Pancreas (tissue), 10 donors: ENCODE data around the gene NAT8L. TPM values are rescaled to one million over a fixed set of nuclear protein-coding genes. Genes with fewer than 3 reads are reported as not detected.

Experiments used
- ATAC-seq, 4 donors: fragments of 200-7000 bp; cut with Tn5 transposase; one replicate each; pipeline versions ENCODE4 v1.8.0 to v1.9.1; 2020; ENCODE audit warnings: mild to moderate bottlenecking in 4 of 4, moderate library complexity in 4 of 4
- DNase-seq, 6 donors: peaks; one replicate each; pipeline ENCODE4 v3.0.0-alpha.2; 2020
- FAIRE-seq: peaks from 2 replicates; lab custom pipeline; 2012; peaks lifted over from hg19 to GRCh38; lab: Jason Lieb, UNC
- H3K27ac ChIP-seq, 4 donors: fragments of 200-600 bp; sonication (generic); 1 replicate in 3 of 4; 2 replicates in 1 of 4; pipeline versions ENCODE4 v1.5.0 to v1.8.0; 2020
- H3K27me3 ChIP-seq, 4 donors: fragments of 200-600 bp; one replicate each; pipeline ENCODE4 v1.8.0; 2021
- H3K36me3 ChIP-seq, 3 donors: fragments of 200-600 bp; sonication (generic) in 1 of 3; one replicate each; pipeline versions ENCODE4 v1.5.0 to v1.8.0; 2020 to 2021
- H3K4me1 ChIP-seq, 3 donors: fragments of 200-600 bp; one replicate each; pipeline ENCODE4 v1.8.0; 2021
- H3K4me3 ChIP-seq, 4 donors: fragments of 200-600 bp; sonication (generic) in 2 of 4; one replicate each; pipeline versions ENCODE4 v1.5.0 to v1.8.0; 2020 to 2021
- H3K9me3 ChIP-seq, 4 donors: fragments of 200-600 bp; one replicate each; pipeline ENCODE4 v1.8.0; 2021
- WGBS, 2 donors: extraction: QIAGEN DNeasy Blood & Tissue Kit; methylation state at CpG; one replicate each; pipeline ENCODE4 v1.1.7; 2013; 5-methylcytosine and 5-hydroxymethylcytosine counted together
- intact Hi-C, 3 donors: fragments of 100-400 bp; cut with DNase I; formaldehyde crosslinking; loops; one replicate each; pipeline versions ENCODE4 v1.11.1 to v1.14.2; 2022
- polyA plus RNA-seq, 2 donors: library from polyadenylated mRNA; stranded (reverse); fragments of 200-250 nt; gene quantifications; one replicate each; pipeline ENCODE4 v1.2.3, GENCODE V29; 2013
- total RNA-seq, 6 donors: library from RNA; stranded (reverse); fragmentation: NEBNext Ultra II Directional in 4 of 6; extraction: Animal tissue kit (Norgen Biotek cat#: 25700) in 4 of 6; gene quantifications; one replicate each; pipeline versions ENCODE4 v1.2.1 to v1.2.4, GENCODE V29; 2021 to 2023
- TF ChIP-seq, protein P1 (sequence below), 4 donors: fragments of 200-600 bp; sonication (generic) in 3 of 4; IDR thresholded peaks; one replicate each; pipeline versions ENCODE4 v1.5.0 to v1.8.0; 2021; ENCODE audit warnings: antibody characterized with exemption in 4 of 4
- donor health status: healthy with polysubstance abuse.
- donor health status: DM: no; HTN: no; CAD: no; lungs with moderate emphysema.
- donor health status: DM: no; HTN: no; CAD: no.
- donor health status: control.
- donor health status: control.
- donor health status: Bipolar disorder and iron deficiency.
- donor health status: DM: yes; HTN: yes; CAD: no.
- donor health status: DM: no; HTN: no; CAD: no.
- donor health status: DM: no; HTN: no; CAD: no.
- donor health status: DM: yes; HTN: yes; CAD: no.

The NAT8L gene
- total and polyA plus RNA-seq, 8 donors = 3.0 to 7.2 (median 4.8) TPM

- DNase-seq (no peak), ATAC-seq (no peak), FAIRE-seq (no peak)
- intact Hi-C loops = no loop called here
- WGBS, 2 donors = 85 to 93% methylated on average over 4 of the region's 4 CpGs
- H3K36me3 ChIP-seq = no peaks in the 10 kb centered on the region
- no peak overlapping the region for H3K4me3 ChIP-seq
- H3K9me3 ChIP-seq = no peaks in the 10 kb centered on the region
- H3K27me3 ChIP-seq = no peaks in the 10 kb centered on the region
- TF ChIP-seq, protein P1, sequence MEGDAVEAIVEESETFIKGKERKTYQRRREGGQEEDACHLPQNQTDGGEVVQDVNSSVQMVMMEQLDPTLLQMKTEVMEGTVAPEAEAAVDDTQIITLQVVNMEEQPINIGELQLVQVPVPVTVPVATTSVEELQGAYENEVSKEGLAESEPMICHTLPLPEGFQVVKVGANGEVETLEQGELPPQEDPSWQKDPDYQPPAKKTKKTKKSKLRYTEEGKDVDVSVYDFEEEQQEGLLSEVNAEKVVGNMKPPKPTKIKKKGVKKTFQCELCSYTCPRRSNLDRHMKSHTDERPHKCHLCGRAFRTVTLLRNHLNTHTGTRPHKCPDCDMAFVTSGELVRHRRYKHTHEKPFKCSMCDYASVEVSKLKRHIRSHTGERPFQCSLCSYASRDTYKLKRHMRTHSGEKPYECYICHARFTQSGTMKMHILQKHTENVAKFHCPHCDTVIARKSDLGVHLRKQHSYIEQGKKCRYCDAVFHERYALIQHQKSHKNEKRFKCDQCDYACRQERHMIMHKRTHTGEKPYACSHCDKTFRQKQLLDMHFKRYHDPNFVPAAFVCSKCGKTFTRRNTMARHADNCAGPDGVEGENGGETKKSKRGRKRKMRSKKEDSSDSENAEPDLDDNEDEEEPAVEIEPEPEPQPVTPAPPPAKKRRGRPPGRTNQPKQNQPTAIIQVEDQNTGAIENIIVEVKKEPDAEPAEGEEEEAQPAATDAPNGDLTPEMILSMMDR (IDR thresholded peaks at IDR 0.05) = no peak
- H3K27ac ChIP-seq = no peak overlapping the region
- no peaks in the 10 kb centered on the region for H3K4me1 ChIP-seq
Measured at GRCh38 chr4:2102045-2102883, 43.1 kb downstream of the NAT8L start.

GRCh38 chr4:2103127-2103842 is 44.2 kb downstream of the NAT8L start:
- intact Hi-C loops = no loop called here
- WGBS, 2 donors = 84 to 90% methylated on average over 5 of the region's 5 CpGs
- TF ChIP-seq, protein P1 (IDR thresholded peaks at IDR 0.05) = no peak
- Histone ChIP-seq H3K4me3 (no peak overlapping the region), H3K27me3 (no peaks in the 10 kb centered on the region), H3K36me3 (no peaks in the 10 kb centered on the region), H3K4me1 (no peaks in the 10 kb centered on the region), H3K27ac (no peak overlapping the region), H3K9me3 (no peaks in the 10 kb centered on the region)
- FAIRE-seq (no peak), ATAC-seq (no peak), DNase-seq (no peak)

- Histone ChIP-seq H3K27me3 (no peaks in the 10 kb centered on the region), H3K36me3 (no peaks in the 10 kb centered on the region), H3K9me3 (no peaks in the 10 kb centered on the region), H3K4me1 (no peaks in the 10 kb centered on the region), H3K27ac (no peak overlapping the region), H3K4me3 (no peak overlapping the region)
- 90 to 91% methylated on average over 2 of the region's 2 CpGs for WGBS, 2 donors
- intact Hi-C loops = no loop called here
- DNase-seq = no peak
- TF ChIP-seq, protein P1 (IDR thresholded peaks at IDR 0.05) = no peak
- no peak for ATAC-seq
- no peak for FAIRE-seq
Measured at GRCh38 chr4:2103843-2104547, 44.9 kb downstream of the NAT8L start.

DNA sequence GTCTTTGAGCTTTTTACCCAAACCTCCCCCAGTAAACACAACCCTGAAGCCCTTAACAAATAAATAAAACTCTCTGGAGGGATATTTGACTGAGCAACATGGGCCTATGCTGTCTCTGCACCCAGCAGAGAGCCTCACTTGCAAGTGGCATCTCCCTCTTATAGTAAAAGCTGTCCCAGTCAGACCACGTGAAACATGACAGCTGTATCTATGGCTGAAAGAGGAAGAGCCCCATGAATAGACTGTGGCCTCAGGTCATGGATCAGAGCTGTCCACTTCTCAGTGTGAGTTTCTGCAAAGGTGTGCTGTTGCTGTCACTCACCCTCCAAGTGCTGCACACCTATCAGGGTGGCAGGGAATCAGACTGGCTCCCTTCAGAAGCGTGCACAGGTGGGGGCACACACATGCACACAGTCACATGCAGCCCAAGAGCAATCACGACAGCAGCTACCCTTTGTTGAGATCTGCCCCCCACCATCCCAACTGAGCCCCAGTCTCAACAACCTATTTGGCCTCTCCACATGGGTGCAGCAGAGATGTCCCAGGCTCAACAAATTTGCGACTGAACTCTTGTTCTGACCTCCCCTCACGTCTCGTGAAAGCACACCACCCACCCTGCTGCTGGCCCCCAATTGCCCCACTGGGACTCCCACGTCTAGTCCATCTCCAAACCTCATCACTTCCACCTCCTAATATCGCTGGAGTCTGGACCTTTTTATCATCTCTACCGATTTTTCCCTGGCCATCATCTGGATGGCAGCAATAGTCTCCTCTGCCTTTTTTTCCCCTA is 45.6 kb downstream of the NAT8L start:
- Histone ChIP-seq H3K9me3 (no peaks in the 10 kb centered on the region), H3K4me3 (no peak overlapping the region), H3K36me3 (no peaks in the 10 kb centered on the region), H3K4me1 (no peaks in the 10 kb centered on the region), H3K27me3 (no peaks in the 10 kb centered on the region), H3K27ac (no peak overlapping the region)
- intact Hi-C loops = no loop called here
- no peak for DNase-seq
- 71 to 80% methylated on average over 9 of the region's 9 CpGs for whole genome bisulfite sequencing, 2 donors
- no peak for FAIRE-seq
- no peak for ATAC-seq
- TF ChIP-seq, protein P1 (IDR thresholded peaks at IDR 0.05) = no peak
